Dedifferentiated amniotic fluid mesenchymal stem cell (primary cell): ENCODE data around the gene ARHGAP24.
"Not testable (repeated sequence)": the region's sequence is repeated elsewhere in the genome, so short reads cannot be mapped to it uniquely, and the experiment has no call there.

Experiments
- DNase-seq: peaks from one replicate; pipeline ENCODE4 v3.0.0-alpha.2; 2016; ENCODE audit errors: extremely low spot score

Gene ARHGAP24

DNA sequence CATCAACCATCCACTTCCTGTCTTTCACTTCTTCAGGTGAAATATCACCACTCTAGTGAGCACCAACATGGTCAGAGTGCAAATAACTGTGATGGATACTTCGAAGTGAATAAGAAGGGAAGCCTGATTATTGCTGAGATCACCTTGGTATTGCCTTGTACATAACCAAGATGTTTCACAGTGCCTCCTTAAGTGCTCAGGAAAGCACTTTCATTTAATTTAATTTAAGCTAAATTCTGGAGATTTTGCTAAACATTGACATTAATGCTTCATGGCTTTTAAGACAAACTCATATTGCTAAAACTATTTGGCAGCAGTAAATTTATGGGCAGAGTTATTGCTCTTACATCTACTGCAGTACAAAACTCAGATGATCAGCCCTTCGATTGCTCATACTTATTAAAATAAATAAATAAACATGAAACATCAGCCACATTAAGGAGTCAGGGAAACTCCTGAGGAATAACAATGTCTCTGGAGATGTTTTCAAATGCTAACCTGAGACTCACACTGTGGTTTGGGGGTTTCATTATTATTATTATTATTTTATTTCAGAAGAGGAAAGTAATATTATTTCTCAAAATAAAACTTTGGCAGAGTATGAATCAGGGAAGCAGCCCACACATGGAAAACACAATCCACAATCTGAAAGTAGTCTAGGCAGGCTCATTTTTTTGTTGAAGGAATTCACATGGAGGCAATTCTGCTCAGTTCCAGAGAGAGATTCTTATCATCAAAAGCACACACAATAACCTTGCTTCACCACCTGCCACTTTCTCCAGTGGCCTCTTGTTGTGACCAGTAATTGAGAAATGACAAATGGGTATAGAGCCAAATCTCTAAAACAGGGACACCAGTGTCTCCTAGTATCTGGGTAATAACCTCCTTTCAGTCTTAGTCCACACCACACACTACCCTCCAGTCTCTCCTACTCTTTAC, 540.7 kb downstream of the ARHGAP24 start:
- DNase-seq = no peak

DNA sequence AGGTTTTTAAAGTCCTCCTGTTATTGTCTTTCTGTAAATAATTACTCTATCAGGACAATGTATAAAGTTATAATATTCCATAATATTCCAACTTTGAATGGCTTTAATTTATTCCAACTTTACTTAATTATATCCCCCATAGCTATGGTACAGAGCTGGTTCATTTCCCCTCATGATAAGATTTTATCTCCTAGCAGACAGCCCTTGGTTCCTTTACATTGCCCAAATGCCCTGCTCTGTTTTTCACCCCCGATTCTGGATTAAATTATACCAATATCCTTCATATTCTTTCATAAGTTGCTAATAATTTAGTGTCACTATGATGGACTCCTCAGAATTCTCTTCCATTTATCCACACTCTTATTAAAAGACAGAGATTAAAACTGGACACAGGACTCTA, 544.4 kb downstream of the ARHGAP24 start:
- no peak for DNase-seq

DNA sequence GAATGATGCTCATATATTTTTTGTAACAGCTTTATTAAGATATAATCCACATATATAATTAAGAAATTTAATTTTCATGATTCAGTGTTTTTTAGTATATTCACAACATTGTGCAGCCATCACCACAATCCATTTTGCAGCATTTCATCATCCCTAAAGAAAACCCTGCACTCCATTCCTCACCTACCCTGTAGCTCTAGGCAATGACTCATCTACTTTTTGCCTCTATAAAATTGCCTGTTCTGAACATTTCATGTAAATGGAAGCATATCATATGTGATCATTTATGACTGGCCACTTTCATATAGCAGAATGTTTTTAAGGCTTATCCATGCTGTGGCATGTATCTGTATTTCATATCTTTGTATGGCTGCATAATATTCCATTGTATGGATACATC, 545.0 kb downstream of the ARHGAP24 start:
- DNase-seq = no peak

DNA sequence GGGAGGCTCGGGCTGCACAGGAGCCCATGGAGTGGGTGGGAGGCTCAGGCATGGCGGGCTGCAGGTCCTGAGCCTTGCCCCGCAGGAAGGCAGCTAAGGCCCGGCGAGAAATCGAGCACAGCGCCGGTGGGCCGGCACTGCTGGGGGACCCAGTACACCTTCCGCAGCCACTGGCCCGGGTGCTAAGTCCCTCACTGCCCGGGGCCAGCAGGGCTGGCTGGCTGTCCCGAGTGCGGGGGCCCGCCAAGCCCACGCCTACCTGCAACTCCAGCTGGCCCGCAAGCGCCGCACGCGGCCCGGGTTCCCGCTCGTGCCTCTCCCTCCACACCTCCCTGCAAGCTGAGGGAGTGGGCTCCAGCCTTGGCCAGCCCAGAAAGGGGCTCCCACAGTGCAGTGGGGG, 546.7 kb downstream of the ARHGAP24 start:
- DNase-seq = not testable (repeated sequence)

DNA sequence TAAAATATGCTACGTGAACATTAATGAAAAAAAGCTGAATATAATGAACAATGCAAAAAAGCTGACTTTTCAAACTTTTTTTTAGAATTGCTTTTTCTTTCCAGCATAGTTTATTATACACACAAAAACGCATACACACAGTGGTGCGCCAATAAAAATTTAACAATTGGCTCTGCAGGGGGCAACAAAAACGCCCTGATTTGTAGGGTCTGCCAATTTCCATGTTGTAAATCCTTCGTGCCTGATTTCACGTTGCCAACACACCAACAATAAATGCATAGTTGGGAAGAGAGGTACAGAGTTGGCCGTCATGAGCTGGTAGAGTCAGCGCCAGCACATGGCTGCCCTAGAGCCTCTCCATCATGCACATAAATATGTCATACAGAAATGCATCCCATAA, 551.8 kb downstream of the ARHGAP24 start:
- DNase-seq = no peak

DNA sequence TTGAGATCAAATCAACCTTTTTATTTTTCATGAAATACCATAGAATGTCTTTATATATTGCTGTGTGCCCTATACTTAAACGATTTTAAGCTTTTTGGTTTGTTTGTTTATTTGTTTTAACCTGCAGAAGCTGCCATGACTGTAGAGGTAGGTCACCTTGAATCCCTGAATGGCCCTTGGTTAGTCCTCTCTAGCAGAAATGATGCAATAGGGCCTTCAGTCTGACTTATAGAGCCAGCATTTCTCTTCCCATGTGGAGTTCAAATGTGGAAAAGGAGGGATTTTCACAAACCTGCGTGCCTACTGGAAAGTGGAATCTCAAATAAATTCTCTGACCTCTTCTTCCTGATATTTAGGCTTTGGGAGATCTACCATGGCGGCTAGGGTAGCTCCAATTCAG, 557.0 kb downstream of the ARHGAP24 start:
- DNase-seq = no peak

DNA sequence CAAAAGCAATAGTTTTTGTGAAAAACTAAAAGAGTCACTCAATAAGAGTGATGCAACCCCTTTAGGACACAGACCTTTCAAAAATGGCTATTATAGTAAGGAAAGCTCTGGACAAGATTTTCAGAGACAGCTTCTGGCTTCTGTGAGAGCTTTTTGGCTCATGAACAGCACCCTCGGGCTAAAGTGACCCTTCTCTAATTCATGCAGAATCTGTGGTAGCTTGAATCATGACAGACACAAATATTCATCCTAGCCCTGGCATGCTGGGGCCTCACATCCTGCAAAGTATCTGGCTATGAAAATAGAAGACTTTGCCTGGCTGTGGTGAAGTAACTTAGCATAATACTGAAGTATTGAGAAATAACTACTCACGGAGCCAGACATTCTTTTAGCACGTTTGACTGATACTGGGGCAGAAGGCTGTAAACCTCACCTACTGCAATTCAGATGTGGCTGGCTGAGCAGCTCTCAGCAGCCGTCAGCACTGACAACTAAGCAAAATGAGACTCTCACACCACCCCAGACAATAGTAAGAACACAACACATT, 557.6 kb downstream of the ARHGAP24 start:
- DNase-seq = peak; percentile 93

DNA sequence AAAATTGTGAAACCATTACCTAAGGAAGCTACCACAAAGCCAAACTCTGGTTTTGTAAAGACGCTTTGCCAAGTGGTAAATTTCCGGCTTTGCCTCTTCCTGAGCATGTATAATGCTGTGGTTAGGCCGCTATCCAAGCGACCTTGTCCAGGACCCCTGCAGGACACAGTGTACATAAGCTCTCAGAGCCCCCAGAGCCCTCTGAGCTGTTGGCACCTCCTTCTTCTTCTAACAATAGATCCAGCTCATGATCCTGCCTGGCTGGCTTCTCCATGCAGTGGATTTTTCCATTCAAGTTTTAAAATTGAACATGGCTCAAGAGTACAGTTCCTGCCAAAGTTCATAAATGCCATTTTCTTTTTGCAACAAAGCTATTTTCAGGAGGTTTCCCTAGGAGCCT, 558.2 kb downstream of the ARHGAP24 start:
- peak; percentile 45 for DNase-seq

DNA sequence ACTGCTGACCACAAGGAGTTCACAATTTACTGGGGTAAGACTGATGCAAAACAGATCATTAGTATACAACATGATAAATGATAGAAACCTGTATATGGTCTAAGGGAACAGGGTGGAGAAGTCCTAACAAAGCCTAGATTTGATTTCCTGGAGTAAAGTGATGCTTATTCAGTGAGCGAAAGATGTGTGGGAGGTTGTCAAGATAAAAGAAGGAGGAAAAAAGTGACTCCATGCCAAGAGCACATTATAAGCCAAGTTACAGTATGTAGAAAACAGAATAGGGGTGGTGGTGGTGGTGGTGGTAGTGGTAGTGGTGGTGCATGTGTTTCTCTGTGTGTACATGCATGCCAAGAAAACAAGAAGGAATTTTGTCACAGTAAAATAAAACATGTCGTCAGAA, 559.7 kb downstream of the ARHGAP24 start:
- no peak for DNase-seq

DNA sequence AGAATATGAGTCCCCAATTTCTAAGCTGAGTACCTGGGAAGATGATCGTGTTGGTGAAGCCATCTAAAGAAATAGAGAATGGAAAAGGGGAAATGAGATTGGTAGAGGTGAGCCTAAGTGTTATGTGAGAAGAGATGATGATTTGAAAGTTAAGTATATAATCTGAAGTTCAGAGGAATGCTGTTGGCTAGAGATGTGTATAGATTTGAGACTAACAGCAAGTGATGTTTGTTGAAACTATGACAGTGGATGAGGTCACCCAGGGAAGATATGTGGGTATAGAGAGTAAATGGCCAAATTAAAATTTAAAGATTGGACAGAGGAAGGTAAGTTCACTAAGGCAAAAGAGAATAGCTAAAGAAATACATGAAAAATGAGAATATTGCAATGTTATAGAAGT, 560.7 kb downstream of the ARHGAP24 start:
- no peak for DNase-seq

DNA sequence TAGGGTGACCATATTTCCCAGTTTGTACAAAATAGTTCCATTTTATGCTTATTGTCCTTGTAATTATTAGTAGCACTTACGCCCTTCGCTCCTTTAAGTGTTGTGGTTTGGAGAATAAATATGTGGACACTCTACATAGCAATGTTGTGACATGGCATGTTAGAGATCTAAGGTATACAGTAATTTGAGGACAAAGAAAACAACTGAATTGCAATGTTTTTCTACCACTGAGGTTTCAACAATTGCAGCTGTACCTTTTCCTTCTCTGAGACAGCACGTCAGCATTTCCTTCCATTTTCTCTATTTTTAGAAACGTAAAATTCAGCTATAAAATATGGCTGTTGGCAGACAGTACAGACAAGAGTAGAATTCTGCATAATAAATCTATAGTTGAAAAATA, 561.8 kb downstream of the ARHGAP24 start:
- no peak for DNase-seq

DNA sequence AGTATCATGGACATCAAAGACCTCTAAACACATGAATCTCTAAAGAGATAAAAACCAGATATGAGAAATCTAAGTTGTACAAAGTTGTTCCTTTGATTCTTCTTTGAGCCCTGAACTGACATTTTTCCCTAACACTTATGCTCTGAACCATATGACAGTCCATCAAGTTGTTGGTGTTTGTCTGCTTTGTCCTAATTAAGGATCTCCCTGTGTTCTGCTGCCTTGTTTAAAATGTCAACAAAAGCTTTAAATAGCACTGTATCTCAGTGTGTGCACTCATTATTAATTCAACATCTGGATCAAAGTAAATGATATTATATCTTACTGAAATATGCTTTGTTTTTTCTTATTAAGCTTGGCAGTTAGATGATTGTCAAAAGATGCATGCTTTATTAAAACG, 563.1 kb downstream of the ARHGAP24 start:
- DNase-seq = no peak

DNA sequence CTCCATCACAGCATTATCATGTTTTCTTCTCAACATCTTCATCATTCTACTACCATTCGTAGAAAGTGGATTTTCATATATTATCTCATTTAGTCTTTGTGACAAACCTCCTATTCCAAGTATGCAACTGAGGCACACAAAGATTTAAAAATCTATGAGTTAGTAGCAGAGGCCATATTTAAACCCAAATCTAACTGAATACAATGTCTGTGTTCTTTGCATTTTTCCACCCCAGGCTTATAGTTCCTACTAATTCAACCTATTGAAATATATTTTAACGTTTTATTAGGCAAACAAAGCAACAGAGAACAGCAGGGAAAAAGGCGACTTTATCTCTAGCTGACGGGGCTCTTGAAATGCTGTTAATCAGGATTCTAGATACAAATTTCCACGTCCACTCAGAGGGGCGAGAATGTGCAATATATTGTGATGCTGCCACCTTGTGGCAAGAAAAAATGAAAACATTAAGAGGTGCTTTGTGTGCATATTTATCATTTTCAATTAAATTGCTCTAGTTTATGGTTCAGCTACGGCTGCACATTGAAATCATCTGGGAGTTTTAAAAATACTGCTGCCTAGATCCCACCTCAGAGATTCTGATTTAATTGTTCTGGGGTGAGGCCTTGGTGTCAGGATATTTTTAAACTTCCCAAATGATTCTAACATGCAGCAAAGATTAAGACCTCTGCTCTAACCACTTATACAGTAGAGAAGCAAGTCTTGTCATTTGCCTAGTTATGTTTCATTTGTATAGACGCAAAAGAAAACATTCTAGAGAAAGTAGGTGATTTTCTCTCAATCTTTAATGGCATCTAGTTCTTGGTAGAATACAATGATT, 569.0 kb downstream of the ARHGAP24 start:
- DNase-seq = peak; percentile 62

DNA sequence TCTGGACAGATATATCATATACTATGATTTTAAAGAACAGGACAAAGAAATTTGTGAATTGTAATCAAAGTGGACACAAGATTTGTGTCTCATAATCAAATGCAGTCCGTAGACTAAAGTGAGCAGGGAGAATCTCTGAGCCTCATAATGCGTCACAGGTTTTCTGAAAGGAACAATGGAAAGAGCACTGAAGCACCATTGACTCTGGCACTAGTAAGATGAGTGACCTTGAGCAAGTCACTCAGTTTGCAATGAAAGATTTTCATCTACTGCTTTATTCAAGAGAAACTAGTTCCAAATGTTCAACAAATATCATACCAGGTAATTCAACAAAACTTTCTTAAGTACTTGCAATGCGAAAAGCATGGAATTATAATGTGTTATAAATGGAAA, 569.6 kb downstream of the ARHGAP24 start:
- no peak for DNase-seq

DNA sequence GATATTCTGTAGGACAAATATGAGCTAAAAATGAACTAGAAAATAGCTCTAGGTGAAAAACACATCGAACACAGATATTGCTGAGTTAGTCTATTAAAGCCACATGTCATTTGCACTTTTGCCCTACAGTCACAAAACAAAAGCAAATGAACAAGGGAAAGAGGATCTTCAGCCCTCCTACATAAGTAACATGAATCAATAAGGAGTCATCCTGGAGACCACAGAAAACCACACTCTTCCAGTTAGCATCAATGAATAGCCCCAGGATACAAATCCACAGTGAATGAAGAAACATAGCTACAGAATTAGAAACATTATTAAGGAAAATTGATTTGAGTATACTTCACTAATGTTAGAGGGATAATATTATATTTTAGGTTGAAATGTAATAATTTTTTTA, 573.5 kb downstream of the ARHGAP24 start:
- DNase-seq = no peak

DNA sequence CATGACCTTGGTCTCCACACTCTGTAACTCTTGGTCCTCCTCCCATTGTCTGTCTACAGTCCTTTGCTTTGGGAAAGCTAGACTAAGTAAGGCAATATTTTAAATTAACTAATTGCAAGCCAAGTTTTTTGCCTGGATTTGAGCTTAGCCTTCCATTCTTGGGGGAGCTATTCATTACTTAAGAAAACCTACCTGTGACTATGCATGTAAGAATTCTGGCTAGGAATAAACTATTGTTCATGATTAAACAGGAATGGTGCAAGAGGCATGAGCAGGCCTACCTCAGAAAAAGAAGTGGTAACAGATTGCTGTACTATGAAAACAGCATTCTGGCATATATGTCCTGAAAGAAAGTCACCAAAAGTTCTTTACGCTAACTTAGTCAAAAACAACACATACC, 575.5 kb downstream of the ARHGAP24 start:
- DNase-seq = no peak
